ENCODE data around the gene FOS. TPM values are rescaled to one million over a fixed set of nuclear protein-coding genes. Genes with fewer than 3 reads are reported as not detected.

The FOS gene
- total and polyA plus RNA-seq, 2 donors (not counting 1 experiment from before 2014, with no cell fraction given) = 103 to 4,077 TPM

DNA sequence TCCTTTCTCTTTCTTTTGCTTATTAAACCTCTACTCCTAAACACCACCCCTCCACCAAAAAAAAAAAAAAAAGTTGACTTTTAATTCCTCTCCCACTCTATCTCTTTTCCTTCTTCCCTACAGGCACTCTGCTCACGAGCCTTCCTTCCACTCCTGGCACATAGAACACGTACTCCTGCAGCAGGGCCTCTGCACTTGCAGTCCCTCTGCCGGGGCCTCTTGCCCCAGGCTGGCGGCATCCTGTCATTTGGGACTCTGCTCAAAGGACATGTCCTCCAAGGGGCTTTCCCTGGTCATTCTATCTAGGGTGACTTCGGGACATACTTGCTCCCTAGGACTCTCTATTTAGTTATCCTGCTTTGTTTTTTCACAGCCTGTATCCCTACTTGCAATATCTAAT lies 7.7 kb downstream of the FOS start:
- Histone ChIP-seq H3K9ac (ENCODE audit: low read length) (no peak overlapping the region), H3K27me3 (replicated peaks in 1 of 4; ENCODE audit: control extremely low read depth in 1 of 4, control insufficient read depth in 3 of 4, insufficient read depth in 4 of 4, low read length in 3 of 4) (peaks cover 0 to 10% (median 2%) of the 10 kb centered on the region in 4 experiments), H2AFZ (ENCODE audit: insufficient read depth, low read depth, low read length, poor library complexity, severe bottlenecking) (no peak overlapping the region), H3K4me2 (replicated peaks; ENCODE audit: low read depth, low read length, poor library complexity, severe bottlenecking) (no peak overlapping the region), H3K27ac (ENCODE audit: low read length in 2 of 2) (no peak overlapping the region), H3K4me1 (ENCODE audit: control insufficient read depth in 2 of 2, insufficient read depth in 2 of 2, low read length in 2 of 2) (no peaks in the 10 kb centered on the region), H3K9me3 (ENCODE audit: control extremely low read depth in 1 of 3, control insufficient read depth in 2 of 3, insufficient read depth in 1 of 3, low read length in 2 of 3) (no peaks in the 10 kb centered on the region), H3K4me3 (ENCODE audit: control extremely low read depth in 1 of 5, extremely low read depth in 1 of 5, insufficient read depth in 1 of 5, low read depth in 2 of 5, low read length in 4 of 5) (no peak overlapping the region), H3K36me3 (replicated peaks in 1 of 2; ENCODE audit: control extremely low read depth in 1 of 2, control insufficient read depth in 1 of 2, extremely low read depth in 1 of 2, insufficient read depth in 2 of 2, low read length in 1 of 2) (peaks cover 0 to 2% of the 10 kb centered on the region in 2 experiments), H4K20me1 (ENCODE audit: control insufficient read depth, insufficient read depth, low read length, poor library complexity, severe bottlenecking) (peaks cover under 1% of the 10 kb centered on the region), H3K79me2 (ENCODE audit: control insufficient read depth, insufficient read depth, low read length) (no peaks in the 10 kb centered on the region)
- H3K9me3 Mint-ChIP-seq (ENCODE audit: insufficient read depth) = no peaks in the 10 kb centered on the region
- intact Hi-C loops (cut with micrococcal nuclease) = no loop called here
- no peak overlapping the region for H3K4me3 Mint-ChIP-seq
- ATAC-seq (ENCODE audit: low read depth) (no peak), DNase-seq (no peak)
- no peak overlapping the region for H3K27ac Mint-ChIP-seq
- 57% methylated on average over 5 of the region's 5 CpGs for WGBS (ENCODE audit: insufficient coverage)
- CTCF ChIA-PET = no interaction called here
- peaks cover 38% of the 10 kb centered on the region for H3K27me3 Mint-ChIP-seq
- POLR2A ChIA-PET = no interaction called here
- H3K4me1 Mint-ChIP-seq = peaks cover 6% of the 10 kb centered on the region
- TF ChIP-seq EZH2 (IDR thresholded peaks at IDR 0.05; ENCODE audit: borderline replicate concordance, insufficient read depth, low read depth, low read length, poor library complexity, severe bottlenecking) = no peak
- no peak for TF ChIP-seq CTCF (IDR thresholded peaks at IDR 0.05)

DNA sequence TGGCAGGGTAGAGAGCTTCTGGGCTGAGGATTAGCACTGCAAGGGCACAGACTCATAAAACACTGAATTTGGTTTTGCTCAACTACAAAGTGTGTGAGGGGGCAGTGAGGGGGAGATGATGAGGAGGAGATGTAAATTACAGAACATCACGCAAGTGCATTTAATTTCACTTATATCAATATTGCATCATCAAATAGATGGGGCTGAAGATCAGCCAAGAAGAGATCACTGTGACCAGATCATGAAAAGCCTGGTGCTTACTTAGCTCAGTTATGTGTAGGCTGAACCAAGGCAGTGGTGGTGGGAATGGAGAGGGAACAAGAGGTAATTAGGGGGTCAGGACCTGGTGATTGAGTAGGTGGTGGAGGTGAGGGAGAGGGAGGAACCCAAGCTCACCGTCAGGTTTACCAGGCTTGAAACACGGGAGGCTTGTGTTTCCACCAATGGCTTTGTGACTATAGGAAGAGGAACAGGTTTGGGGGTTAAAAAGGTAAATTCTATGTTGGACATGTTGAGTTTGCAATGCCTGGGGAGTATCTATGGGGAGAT lies 11.3 kb downstream of the FOS start:
- Mint-ChIP-seq H3K9me3 (ENCODE audit: insufficient read depth) (no peaks in the 10 kb centered on the region), H3K4me3 (no peak overlapping the region), H3K27me3 (peaks cover 23% of the 10 kb centered on the region), H3K4me1 (peaks cover 6% of the 10 kb centered on the region), H3K27ac (no peak overlapping the region)
- H3K4me3 ChIP-seq (ENCODE audit: control extremely low read depth in 1 of 5, extremely low read depth in 1 of 5, insufficient read depth in 1 of 5, low read depth in 2 of 5, low read length in 4 of 5) = no peak overlapping the region
- no peaks in the 10 kb centered on the region for H3K36me3 ChIP-seq (replicated peaks in 1 of 2; ENCODE audit: control extremely low read depth in 1 of 2, control insufficient read depth in 1 of 2, extremely low read depth in 1 of 2, insufficient read depth in 2 of 2, low read length in 1 of 2)
- intact Hi-C loops (cut with micrococcal nuclease) = no loop called here
- H3K27me3 ChIP-seq (replicated peaks in 1 of 4; ENCODE audit: control extremely low read depth in 1 of 4, control insufficient read depth in 3 of 4, insufficient read depth in 4 of 4, low read length in 3 of 4) = peaks cover 0 to 4% (median 0%) of the 10 kb centered on the region in 4 experiments
- DNase-seq (no peak), ATAC-seq (ENCODE audit: low read depth) (no peak)
- WGBS (ENCODE audit: insufficient coverage) = 100% methylated on average over 2 of the region's 3 CpGs
- no peaks in the 10 kb centered on the region for H4K20me1 ChIP-seq (ENCODE audit: control insufficient read depth, insufficient read depth, low read length, poor library complexity, severe bottlenecking)
- no peak overlapping the region for H3K27ac ChIP-seq (ENCODE audit: low read length in 2 of 2)
- H3K9ac ChIP-seq (ENCODE audit: low read length) = no peak overlapping the region
- TF ChIP-seq CTCF (IDR thresholded peaks at IDR 0.05) = no peak
- H3K9me3 ChIP-seq (ENCODE audit: control extremely low read depth in 1 of 3, control insufficient read depth in 2 of 3, insufficient read depth in 1 of 3, low read length in 2 of 3) = no peaks in the 10 kb centered on the region
- peaks cover 4 to 13% of the 10 kb centered on the region in 2 donors for H3K4me1 ChIP-seq (ENCODE audit: control insufficient read depth in 2 of 2, insufficient read depth in 2 of 2, low read length in 2 of 2)
- no peak overlapping the region for H2AFZ ChIP-seq (ENCODE audit: insufficient read depth, low read depth, low read length, poor library complexity, severe bottlenecking)
- ChIA-PET CTCF (interaction anchor here (1.2 to 1.3 kb wide), 3 partner anchors 14 to 199 kb away, joined by 3 to 4 read pairs (median 3); no protein-coding TSS in a partner anchor), POLR2A (interaction anchor here (0.8 kb wide), 1 partner anchor 9 kb away, joined by 3 read pairs; no protein-coding TSS in a partner anchor)
- no peak overlapping the region for H3K4me2 ChIP-seq (replicated peaks; ENCODE audit: low read depth, low read length, poor library complexity, severe bottlenecking)
- no peaks in the 10 kb centered on the region for H3K79me2 ChIP-seq (ENCODE audit: control insufficient read depth, insufficient read depth, low read length)
